Adipose tissue (tissue), 3 donors: Measurements from ENCODE around the gene LYPD8. TPM values are rescaled to one million over a fixed set of nuclear protein-coding genes. Genes with fewer than 3 reads are reported as not detected.
"Not testable (repeated sequence)": the region's sequence is repeated elsewhere in the genome, so short reads cannot be mapped to it uniquely, and the experiment has no call there.

ENCODE experiments used
- H3K27ac ChIP-seq: one replicate; pipeline ENCODE4 v1.5.1; 2013; ENCODE audit warnings: low read depth, low read length
- WGBS, 3 donors: extraction: QIAGEN DNeasy Blood & Tissue Kit; methylation state at CpG; one replicate each; pipeline ENCODE4 v1.1.7; 2013; 5-methylcytosine and 5-hydroxymethylcytosine counted together
- polyA plus RNA-seq, 3 donors: library from polyadenylated mRNA; stranded (reverse); fragments of 200-250 nt; gene quantifications; one replicate each; pipeline ENCODE4 v1.2.3, GENCODE V29; 2013
- donor health status: healthy with polysubstance abuse.
- donor health status: Bipolar disorder and iron deficiency.
- donor health status: healthy.

The LYPD8 gene, protein sequence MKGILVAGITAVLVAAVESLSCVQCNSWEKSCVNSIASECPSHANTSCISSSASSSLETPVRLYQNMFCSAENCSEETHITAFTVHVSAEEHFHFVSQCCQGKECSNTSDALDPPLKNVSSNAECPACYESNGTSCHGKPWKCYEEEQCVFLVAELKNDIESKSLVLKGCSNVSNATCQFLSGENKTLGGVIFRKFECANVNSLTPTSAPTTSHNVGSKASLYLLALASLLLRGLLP
- under 1 TPM in 1 of 3 donors, not detected in 2; 0.22 TPM for polyA plus RNA-seq

DNA sequence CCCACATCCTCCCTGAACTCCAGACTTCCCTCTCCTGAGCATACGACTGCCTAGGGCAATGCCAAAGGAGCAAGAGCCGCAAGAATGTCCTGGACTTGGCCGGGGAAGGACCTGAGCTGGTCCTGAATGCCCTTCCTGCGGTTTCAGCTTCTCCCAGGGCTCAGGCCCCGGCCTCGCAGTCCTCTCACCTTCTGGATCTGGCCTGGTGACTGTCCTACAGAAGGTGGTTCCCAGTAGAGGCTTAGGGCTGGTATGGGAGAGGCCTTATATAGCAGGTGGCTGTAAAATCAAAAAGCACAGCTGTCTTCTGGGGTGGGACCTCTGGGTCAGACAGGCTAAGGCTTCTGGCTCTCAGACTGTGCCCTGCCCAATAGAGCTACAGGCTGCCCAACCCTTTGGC is at the start of gene LYPD8:
Gene LYPD8, minus strand, starts transcription at position 243 of the 400 bp plus-strand sequence. CDS start 4,678 bp downstream, outside the sequence.
- H3K27ac ChIP-seq: no peak within 1 kb of the TSS
- WGBS, 3 donors: 73 to 89% (median 83%) methylated on average over 6 of the region's 6 CpGs

DNA sequence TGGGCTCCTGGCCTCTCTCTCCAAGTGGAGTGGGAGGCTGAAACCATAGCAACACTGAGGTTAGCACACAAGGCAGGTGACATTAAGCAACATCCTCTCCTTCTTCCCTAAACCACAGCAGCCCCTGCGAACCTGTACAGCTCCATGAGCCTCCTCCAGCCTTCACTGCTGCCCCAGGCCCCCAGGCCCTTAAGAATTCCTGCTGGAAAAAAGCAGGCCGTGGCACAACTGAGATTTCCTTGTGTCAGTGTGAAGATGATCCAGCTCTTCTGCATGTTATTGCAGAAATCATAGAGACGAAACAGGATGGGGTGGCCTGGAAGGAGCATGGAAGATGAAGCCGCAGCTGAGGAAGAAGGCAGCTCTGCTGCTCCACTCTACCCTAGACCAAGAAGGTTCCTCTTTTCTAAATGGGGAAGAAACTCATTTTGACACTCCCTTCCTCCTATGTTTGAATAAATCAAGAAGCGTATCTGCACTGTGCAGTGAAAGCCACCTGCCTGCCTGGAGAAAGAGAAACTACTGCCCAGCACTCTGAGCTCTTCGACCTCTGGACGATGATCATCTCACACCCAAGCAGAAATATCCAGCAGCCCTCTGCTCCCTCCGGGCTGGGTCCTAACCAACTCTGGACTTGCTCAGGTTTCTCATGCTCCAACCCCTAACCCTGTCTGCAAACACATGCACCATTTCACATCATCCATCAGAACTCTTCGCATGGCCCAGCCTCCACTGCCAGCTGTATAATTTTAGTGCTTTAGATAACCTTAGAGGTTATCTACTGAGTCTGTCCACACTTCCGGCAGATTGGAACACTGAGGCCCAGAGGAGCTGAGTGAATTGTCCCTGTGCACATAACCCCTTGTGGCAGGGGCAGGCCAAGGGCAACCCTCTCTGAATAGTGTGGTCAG is 49.5 kb upstream of the LYPD8 start:
- no peak overlapping the region for H3K27ac ChIP-seq
- 45 to 55% (median 52%) methylated on average over 10 of the region's 10 CpGs for WGBS, 3 donors

DNA sequence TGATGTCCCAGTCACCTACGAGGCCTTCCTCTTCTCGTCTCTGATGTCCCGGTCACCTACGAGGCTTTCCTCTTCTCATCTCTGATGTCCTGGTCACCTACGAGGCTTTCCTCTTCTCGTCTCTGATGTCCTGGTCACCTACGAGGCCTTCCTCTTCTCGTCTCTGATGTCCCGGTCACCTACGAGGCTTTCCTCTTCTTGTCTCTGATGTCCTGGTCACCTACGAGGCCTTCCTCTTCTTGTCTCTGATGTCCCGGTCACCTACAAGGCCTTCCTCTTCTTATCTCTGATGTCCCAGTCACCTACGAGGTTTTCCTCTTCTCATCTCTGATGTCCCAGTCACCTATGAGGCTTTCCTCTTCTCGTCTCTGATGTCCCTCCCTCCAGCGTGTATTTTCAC is 47.9 kb upstream of the LYPD8 start:
- 74 to 87% (median 81%) methylated on average over 15 of the region's 15 CpGs for WGBS, 3 donors
- H3K27ac ChIP-seq: not testable (repeated sequence)

DNA sequence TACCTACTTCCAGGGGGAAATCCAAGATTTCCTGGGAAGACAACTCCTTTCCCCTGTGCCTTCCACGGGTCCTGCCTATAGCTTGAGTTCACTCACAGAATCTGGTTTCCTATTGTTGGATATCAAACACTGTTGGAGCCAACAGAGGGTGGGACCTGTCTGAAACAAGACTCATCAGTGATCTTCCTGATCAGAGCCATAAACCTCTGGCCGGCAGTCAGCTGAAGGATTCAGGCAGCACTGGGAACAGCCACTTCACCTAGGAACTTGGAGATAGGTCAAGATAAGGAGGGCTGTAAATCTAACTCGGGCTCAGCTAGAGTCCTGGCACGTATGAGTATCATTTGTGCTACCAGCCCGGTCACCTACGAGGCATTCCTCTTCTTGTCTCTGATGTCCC is 46.9 kb upstream of the LYPD8 start:
- WGBS, 3 donors: 86 to 95% (median 86%) methylated on average over 6 of the region's 6 CpGs
- no peak overlapping the region for H3K27ac ChIP-seq

DNA sequence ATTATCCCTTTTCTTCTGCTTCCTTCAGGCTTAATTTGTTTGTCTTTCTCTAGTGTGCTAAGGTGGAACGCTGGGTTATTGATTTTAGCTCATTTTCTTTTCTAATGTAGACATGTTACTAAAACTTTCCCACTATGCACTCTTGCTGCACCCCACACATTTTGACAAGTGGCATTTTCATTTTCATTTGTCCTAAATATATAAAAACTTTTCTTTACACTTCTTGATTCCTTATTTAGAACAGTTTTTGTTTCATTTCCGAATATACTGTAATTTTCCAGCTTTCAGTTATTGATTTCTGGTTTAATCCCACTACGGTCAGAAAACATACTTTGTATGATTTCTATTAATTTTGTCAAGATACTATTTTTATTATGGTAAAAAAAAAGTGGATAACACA is 44.9 kb upstream of the LYPD8 start:
- WGBS, 3 donors: 45 to 78% (median 76%) methylated on average over 3 of the region's 3 CpGs
- no peak overlapping the region for H3K27ac ChIP-seq

DNA sequence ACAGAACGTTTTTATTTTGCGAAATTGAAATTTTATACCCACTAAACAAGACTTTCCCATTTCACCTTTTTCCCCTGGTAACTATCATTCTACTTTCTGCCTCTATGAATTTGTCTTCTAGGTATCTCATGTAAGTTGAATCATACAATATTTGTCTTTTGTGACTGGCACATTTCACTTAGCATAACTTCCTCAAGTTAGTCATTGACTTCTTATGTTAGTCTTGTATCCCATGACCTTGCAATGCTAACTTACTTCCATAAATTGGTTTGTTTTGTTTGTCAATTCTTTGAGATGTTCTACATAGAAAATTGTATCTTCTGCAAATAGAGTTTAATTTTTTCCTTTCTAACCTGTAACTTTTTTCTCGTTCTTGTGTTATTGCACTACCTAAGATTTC is 43.2 kb upstream of the LYPD8 start:
- no peak overlapping the region for H3K27ac ChIP-seq
- 78 to 84% (median 83%) methylated on average over 3 of the region's 3 CpGs for WGBS, 3 donors

DNA sequence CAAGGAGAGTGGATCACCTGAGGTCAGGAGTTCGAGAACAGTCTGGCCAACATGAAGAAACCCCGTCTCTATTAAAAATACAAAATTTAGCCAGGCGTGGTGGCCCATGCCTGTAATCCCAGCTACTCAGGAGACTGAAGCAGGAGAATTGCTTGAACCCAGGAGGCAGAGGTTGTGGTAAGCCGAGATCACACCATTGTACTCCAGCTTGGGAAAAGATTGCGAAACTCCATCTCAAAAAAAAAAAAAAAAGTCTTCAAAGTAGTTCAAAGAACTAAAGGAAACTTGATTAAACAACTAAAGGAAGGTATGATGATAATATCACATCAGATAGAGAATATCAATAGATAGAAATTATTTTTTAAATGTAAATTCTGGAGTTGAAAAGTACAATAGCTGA is 39.1 kb upstream of the LYPD8 start:
- WGBS, 3 donors: 82 to 93% (median 91%) methylated on average over 5 of the region's 5 CpGs
- H3K27ac ChIP-seq: not testable (repeated sequence)

DNA sequence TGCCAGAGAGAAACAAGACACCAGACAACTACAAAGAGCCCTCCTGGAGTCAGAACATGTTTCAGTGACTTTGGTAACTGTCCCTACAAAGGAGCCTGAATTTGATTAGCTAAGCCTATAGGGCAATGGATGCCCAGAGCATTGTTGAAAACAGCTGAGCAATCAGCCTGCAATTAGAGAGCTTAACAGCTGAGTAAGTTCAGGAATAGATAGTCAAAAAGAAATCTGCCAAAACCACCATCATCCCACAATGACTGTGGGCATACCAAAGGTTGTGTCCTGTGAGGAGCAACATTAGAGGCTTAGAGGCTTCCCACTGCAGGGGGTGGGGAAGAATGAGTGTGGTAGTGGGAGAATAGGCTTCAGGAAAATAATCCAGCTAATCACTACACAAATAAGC is 38.0 kb upstream of the LYPD8 start:
- no peak overlapping the region for H3K27ac ChIP-seq

DNA sequence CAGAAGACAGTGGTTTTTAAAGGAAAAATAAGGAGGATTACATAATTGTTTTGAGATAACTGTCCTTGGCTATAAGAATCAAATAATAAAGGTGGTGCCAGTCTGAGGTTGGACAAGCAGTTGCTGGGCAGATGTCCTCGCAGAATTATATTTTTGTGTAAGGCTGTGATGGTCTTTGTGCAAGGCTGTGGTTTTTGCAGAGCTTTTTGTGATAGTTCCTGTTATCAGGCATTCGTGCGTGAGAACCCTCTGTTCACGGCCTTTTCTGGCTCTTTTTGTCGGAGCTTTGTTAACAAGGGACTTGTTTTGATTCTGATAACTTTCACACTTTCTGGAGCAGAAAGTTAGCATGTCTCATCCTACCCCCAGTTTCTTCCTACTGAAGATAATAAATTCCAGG is 36.8 kb upstream of the LYPD8 start:
- WGBS, 3 donors: 39 to 63% (median 59%) methylated on average over 5 of the region's 5 CpGs
- H3K27ac ChIP-seq: no peak overlapping the region

DNA sequence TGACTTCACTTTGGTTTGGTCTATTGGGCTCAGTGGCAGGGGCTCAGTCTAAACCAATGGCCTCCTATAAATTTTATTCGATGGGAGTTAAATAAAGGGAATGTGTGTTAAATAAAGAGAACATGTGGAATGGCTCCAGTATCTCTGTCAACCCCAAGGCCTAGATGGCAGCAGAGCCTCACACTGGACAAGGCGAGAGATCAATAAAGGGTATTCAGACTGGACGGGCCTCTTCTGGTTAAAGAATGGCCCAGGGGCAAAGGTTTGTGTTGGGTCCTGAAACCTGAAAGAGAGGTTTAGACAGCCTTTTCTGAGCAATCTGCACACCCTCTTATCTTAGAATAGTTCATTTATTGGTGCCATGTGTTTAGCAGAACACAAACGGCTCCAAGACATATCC is 35.5 kb upstream of the LYPD8 start:
- WGBS, 3 donors: 70 to 93% (median 91%) methylated on average over 4 of the region's 4 CpGs
- H3K27ac ChIP-seq: no peak overlapping the region

DNA sequence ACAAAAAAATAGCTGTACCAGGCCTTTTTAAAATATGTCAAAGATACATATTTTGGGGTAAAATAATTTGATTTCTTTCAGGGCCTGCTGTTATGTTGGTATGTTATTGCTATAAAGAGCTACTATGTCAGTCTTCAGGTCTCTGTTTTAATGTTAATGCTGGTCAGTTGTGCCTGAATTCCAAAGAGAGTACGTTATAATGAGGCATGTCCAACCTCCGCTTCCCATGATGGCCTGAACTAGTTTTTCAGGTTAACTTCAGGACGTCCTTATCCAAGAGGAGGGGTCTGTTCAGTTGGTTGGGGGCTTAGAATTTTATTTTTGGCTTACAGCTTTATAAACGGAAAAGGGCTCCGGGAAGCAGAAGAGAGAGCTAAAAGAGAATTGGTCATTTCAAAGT is 34.9 kb upstream of the LYPD8 start:
- WGBS, 3 donors: 75 to 86% (median 84%) methylated on average over 5 of the region's 5 CpGs
- no peak overlapping the region for H3K27ac ChIP-seq

DNA sequence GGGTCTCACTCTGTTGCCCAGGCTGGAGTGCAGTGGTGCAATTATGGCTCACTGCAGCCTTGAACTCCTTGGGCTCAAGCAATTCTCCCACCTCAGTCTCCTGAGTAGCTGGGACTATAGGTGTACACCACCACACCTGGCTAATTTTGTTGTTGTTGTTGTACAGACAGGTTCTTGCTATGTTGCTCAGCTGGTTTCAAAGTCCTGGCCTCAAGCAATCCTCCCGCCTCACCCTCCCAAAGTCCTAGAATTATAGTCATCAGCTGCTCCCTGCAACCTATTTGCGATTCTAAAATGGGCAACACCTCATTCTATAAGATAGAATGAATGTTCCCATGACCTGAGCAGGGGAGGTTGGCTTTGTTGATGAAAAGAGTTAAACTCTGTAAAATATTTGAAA is 33.8 kb upstream of the LYPD8 start:
- H3K27ac ChIP-seq: not testable (repeated sequence)
- 82 to 86% (median 83%) methylated on average over 2 of the region's 2 CpGs for WGBS, 3 donors

DNA sequence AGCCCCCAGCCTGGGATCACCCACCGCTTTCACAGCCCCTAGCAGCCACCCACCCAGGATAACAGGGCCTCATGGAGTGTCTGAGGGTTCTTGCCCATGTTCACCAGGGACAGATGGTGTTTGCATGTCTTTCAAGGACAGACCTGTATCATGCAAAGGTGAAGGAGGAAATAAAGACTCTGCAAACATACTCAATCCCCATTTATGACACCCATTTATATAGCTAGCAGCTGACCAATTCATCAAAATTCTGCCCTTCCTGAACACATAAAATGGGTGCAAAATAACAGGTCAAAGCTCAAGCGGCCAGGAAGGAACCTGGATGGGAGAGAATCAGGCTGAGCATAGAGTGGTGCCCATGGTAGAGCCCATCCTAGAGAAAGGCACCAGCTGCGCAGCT is 32.8 kb upstream of the LYPD8 start:
- 82 to 87% (median 83%) methylated on average over 3 of the region's 3 CpGs for WGBS, 3 donors

DNA sequence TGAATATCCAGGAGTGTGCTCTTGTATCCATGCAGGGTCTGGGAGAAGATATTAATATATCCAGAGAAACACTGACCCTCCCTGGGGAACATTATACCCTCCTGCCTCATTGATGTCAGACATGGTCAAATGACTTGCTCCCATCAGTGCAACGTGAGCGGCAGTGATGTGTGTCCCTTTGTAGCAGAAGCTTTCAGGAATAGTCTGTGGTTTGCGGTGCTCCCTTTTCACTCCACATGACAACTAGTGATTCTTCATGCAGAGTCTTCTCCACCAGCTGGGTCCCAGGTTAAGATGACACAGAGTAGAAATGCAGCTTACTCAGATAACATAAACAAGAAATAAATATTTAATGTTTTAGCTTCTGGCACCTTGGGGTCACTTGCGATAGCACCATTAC is 31.9 kb upstream of the LYPD8 start:
- no peak overlapping the region for H3K27ac ChIP-seq
- 88 to 91% (median 90%) methylated on average over 4 of the region's 4 CpGs for WGBS, 3 donors

More for the DNA sequence above, 32.8 kb upstream of the LYPD8 start:
- no peak overlapping the region for H3K27ac ChIP-seq

DNA sequence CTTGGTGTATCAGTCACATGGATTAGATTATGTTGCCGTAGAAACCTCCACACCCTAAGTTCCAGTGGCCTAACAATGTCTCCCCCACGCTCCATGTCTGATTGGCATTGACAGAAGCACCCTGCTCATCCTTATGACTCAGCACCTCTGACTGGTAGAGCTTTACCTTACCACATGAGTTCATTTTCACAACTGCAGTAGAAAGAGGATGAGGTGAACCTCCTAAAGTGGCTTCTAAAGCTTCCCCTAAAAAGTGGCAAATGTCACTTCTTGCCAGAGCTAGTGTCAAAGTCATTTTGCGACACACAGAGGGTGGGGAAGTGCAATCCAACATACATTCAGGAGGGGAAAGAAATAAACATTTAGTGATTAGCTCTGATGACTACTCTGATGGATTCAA is 30.6 kb upstream of the LYPD8 start:
- WGBS, 3 donors: 55 to 79% (median 60%) methylated on average over 3 of the region's 3 CpGs
- H3K27ac ChIP-seq: no peak overlapping the region

DNA sequence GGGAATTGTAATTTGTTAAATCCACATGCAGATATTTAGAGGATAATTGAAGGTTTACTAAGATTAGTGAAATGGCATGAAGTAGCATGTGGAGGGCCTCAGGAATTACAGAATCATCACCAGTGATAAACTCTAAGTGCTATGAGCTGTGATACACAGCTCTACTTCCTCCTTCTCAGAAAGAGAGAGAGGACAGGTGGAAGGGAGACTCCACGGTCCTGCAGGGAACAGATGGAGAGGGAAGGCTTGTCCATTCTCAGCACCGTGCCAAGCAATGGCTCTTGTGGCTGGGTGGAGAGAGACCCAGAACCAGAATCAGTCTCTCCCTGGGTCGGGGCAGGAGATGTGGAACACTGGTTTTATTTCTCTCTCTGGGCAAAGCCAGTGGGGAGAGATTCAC is 27.8 kb upstream of the LYPD8 start:
- H3K27ac ChIP-seq: no peak overlapping the region
- 36 to 62% (median 56%) methylated on average over 3 of the region's 3 CpGs for WGBS, 3 donors

DNA sequence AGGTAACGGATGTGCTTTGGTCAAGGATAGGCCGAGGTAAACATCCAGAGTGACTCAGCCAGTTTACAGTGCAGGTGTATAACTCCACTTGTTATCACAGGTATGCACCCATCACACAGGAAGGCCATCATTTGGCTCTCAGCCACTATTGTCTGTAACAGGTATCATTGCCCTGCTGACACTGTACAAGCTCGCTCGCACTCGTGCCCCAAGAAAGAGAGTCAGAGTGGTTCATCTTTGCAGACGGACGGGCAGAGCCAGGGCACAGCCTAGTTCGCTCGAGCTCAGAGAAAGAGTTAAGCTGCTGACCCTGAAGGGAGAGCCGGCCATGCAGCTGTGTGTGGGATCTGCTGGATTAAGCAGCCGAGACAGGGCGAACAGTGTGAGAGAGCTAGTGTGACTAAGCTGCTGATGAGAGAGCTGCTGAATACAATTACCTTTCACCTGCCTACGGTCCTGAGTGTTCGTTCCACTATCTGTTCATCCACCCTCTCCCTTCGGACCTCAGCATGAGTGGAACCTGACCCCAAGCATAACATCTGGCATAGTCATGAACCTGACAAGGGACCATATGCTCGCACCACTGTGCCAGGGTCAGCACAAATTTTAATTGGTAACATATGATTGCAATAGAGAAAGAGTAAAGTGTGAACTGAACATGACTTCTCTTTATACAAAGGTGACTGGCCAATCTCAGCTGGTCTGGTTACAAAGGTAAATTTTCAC is 27.0 kb upstream of the LYPD8 start:
- H3K27ac ChIP-seq: no peak overlapping the region
- 79 to 93% (median 90%) methylated on average over 16 of the region's 16 CpGs for WGBS, 3 donors

DNA sequence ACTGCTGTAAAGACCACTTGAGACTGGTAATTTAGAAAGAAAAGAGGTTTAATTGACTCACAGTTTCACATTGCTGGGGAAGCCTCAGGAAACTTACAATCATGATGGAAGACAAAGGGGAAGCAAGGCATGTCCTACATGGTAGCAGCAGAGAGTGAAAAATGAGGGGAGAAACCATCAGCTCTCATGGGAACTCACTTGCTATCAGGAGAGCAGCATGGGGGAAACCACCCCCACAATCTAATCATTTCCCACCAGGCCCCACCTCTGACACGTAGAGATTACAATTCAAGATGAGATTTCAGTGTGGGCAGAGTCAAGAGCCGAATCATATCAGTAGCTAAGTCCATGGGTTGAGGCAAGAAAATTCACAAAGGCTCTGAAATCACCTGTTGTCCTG is 23.8 kb upstream of the LYPD8 start:
- 56 to 74% (median 69%) methylated on average over 2 of the region's 2 CpGs for WGBS, 3 donors
- no peak overlapping the region for H3K27ac ChIP-seq

DNA sequence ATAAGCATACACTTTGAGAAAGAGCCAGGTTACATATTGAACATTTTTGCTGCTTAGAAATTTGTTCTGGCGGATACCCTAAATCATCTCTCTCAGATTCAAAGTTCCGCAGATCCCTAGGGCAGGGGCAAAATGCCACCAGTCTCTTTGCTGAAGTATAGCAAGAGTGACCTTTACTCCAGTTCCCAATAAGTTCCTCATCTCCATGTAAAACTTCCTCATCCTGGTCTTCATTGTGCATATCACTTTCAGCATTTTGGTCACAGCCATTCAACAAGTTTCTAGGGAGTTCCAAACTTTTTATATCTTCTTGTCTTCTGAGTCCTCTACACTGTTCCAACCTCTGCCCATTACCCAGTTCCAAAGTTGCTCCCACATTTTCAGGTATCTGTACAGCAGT is 23.3 kb upstream of the LYPD8 start:
- H3K27ac ChIP-seq: no peak overlapping the region
- 87 to 92% (median 90%) methylated on average over 2 of the region's 2 CpGs for WGBS, 3 donors
